HepG2 (cell line): ENCODE measurements around the gene RINL. TPM values are rescaled to one million over a fixed set of nuclear protein-coding genes. Genes with fewer than 3 reads are reported as not detected.
A peak's percentile ranks its signal among the peaks of the same experiment; 100 is the strongest.

Experiments
- EP300 ChIP-seq, 3 experiments: sonication (generic) in 1 of 3; formaldehyde crosslinking in 1 of 3; IDR thresholded peaks; 2 replicates each; pipeline versions ENCODE4 v1.5.1 to v1.6.1; 2011 to 2020; ENCODE audit warnings: low read depth in 2 of 3, low read length in 2 of 3, borderline replicate concordance in 1 of 3, improper control_type of control experiment in 1 of 3, mild to moderate bottlenecking in 1 of 3, missing genetic modification reagents in 1 of 3, moderate library complexity in 1 of 3
- FOXK2 ChIP-seq: fragments of 450-650 bp; IDR thresholded peaks from 2 replicates; pipeline ENCODE4 v1.6.1; 2016
- PITX1 ChIP-seq: sonication (generic); formaldehyde crosslinking; IDR thresholded peaks from 2 replicates; pipeline ENCODE4 v1.5.1; 2020; ENCODE audit warnings: mild to moderate bottlenecking, missing genetic modification reagents
- SATB2 ChIP-seq: sonication (generic); formaldehyde crosslinking; IDR thresholded peaks from 2 replicates; pipeline ENCODE4 v1.5.0; 2020; ENCODE audit warnings: missing genetic modification reagents
- XBP1 ChIP-seq: sonication (generic); formaldehyde crosslinking; IDR thresholded peaks from 2 replicates; pipeline ENCODE4 v1.5.0; 2020; ENCODE audit warnings: missing genetic modification reagents
- ZNF367 ChIP-seq: sonication (generic); formaldehyde crosslinking; IDR thresholded peaks from 2 replicates; pipeline ENCODE4 v1.4.0; 2020; ENCODE audit warnings: missing genetic modification reagents, borderline replicate concordance
- ZNF775 ChIP-seq: sonication (generic); formaldehyde crosslinking; IDR thresholded peaks from 2 replicates; pipeline ENCODE4 v1.4.0; 2020; ENCODE audit warnings: missing genetic modification reagents, mild to moderate bottlenecking, moderate library complexity, borderline replicate concordance
- ZSCAN25 ChIP-seq: sonication (generic); formaldehyde crosslinking; IDR thresholded peaks from 2 replicates; pipeline ENCODE4 v1.8.0; 2022; ENCODE audit warnings: mild to moderate bottlenecking, missing genetic modification reagents
- polyA plus RNA-seq, 8 experiments: library from polyadenylated mRNA; depleted of rRNA in 3 of 8; stranded (reverse) in 7 of 8; unstranded in 1 of 8; fragments of >200 nt; fragmentation: Illumina TruSeq in 4 of 8; extraction: Trizol in 4 of 8; gene quantifications; 2 replicates each; pipeline versions ENCODE4 v1.2.1 to v1.2.3, GENCODE V29; 2011 to 2016; ENCODE audit warnings: low read depth in 4 of 8, missing spikeins in 1 of 8, mixed read lengths in 1 of 8; ENCODE audit not compliant: insufficient read depth in 1 of 8
- total RNA-seq, 5 experiments: library from RNA; depleted of rRNA; stranded (reverse); fragments of >200 nt; fragmentation: Illumina TruSeq; extraction: Trizol; gene quantifications; 2 replicates each; pipeline ENCODE4 v1.2.3, GENCODE V29; 2016; ENCODE audit warnings: low read depth in 1 of 5
- TF ChIP-seq, protein P1 (sequence below): sonication (generic); formaldehyde crosslinking; IDR thresholded peaks from 2 replicates; pipeline ENCODE4 v1.4.0; 2020; ENCODE audit warnings: missing genetic modification reagents
- TF ChIP-seq, protein P2 (sequence below): sonication (generic); formaldehyde crosslinking; IDR thresholded peaks from 2 replicates; pipeline ENCODE4 v1.8.0; 2022; ENCODE audit warnings: mild to moderate bottlenecking, missing genetic modification reagents, moderate library complexity
- TF ChIP-seq, protein P3 (sequence below): IDR thresholded peaks from 2 replicates; pipeline ENCODE4 v1.6.1; 2012; ENCODE audit warnings: low read length, improper control_type of control experiment
- TF ChIP-seq, protein P4 (sequence below): IDR thresholded peaks from 2 replicates; pipeline ENCODE4 v1.6.1; 2016; ENCODE audit warnings: missing compliant biosample characterization, missing genetic modification reagents, borderline replicate concordance
- TF ChIP-seq, protein P5 (sequence below): sonication (generic); formaldehyde crosslinking; IDR thresholded peaks from 2 replicates; pipeline ENCODE4 v1.8.0; 2022; ENCODE audit warnings: missing genetic modification reagents, mild to moderate bottlenecking, borderline replicate concordance
- TF ChIP-seq, protein P6 (sequence below): sonication (generic); formaldehyde crosslinking; IDR thresholded peaks from 2 replicates; pipeline ENCODE4 v1.9.0; 2021; ENCODE audit warnings: missing genetic modification reagents, borderline replicate concordance
- TF ChIP-seq, protein P7 (sequence below): sonication (generic); formaldehyde crosslinking; IDR thresholded peaks from 2 replicates; pipeline ENCODE4 v1.5.1; 2020; ENCODE audit warnings: missing genetic modification reagents, mild to moderate bottlenecking, borderline replicate concordance

Gene RINL
- total and polyA plus RNA-seq, 2 of the 13 experiments (the other 11 are each of a cell fraction or from before 2014, with no cell fraction given): 11.4 to 18.0 TPM

DNA sequence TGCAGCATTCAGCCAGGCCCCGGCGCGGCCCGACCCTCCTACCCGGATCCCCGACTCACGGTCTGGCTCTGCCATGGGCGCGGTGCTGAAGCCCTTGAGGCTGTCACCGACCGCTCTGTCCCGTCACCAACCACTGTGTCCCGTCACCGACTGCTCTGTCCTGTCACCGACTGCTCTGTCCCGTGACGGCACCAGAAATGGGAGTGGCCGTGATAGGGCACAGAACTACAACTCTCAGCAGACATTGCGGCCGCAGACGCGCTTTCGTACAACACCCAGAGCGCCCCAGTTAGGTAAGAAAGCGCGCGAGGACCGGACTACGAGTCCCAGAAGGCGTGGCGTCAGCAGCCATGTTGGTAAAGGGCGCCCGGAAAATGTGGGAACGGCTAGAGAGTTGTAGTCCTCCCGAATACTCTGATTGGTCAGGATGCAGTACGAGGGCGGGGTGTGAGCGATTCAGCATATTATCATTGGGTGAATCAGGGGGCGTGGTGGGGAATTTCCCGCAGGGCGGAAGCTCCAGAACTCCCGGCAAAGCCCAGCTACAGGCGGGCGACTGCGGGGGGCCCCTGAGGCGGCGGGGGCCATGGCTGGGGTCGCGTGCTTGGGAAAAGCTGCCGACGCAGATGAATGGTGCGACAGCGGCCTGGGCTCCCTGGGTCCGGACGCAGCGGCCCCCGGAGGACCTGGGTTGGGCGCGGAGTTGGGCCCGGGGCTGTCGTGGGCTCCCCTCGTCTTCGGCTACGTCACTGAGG is 21.5 kb upstream of the RINL start, which contains the start of the genes NFKBIB and SIRT2 (continued):
- TF ChIP-seq, protein P1, sequence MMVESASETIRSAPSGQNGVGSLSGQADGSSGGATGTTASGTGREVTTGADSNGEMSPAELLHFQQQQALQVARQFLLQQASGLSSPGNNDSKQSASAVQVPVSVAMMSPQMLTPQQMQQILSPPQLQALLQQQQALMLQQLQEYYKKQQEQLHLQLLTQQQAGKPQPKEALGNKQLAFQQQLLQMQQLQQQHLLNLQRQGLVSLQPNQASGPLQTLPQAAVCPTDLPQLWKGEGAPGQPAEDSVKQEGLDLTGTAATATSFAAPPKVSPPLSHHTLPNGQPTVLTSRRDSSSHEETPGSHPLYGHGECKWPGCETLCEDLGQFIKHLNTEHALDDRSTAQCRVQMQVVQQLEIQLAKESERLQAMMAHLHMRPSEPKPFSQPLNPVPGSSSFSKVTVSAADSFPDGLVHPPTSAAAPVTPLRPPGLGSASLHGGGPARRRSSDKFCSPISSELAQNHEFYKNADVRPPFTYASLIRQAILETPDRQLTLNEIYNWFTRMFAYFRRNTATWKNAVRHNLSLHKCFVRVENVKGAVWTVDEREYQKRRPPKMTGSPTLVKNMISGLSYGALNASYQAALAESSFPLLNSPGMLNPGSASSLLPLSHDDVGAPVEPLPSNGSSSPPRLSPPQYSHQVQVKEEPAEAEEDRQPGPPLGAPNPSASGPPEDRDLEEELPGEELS (CRISPR knock-in tag): no peak; the same call in 1 of the 2 replicates
- TF ChIP-seq, protein P2, sequence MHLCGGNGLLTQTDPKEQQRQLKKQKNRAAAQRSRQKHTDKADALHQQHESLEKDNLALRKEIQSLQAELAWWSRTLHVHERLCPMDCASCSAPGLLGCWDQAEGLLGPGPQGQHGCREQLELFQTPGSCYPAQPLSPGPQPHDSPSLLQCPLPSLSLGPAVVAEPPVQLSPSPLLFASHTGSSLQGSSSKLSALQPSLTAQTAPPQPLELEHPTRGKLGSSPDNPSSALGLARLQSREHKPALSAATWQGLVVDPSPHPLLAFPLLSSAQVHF (CRISPR knock-in tag): peak; percentile 58; the same call in 1 of the 2 replicates
- TF ChIP-seq ZNF367 (CRISPR knock-in tag) (0 out of 2 replicates have a peak, but pooled peaks have one; percentile 20), ZNF775 (CRISPR knock-in tag) (no peak), SATB2 (CRISPR knock-in tag) (no peak), EP300 (IDR thresholded peaks at IDR 0.05; ENCODE audit: low read depth in 2 of 2, low read length in 2 of 2) (peak in 1 of 2 experiments; percentile 4; a peak in 1 of 4 replicates), EP300 (CRISPR knock-in tag; IDR thresholded peaks at IDR 0.05; ENCODE audit: borderline replicate concordance) (0 out of 2 replicates have a peak, but pooled peaks have one; percentile 21), PITX1 (CRISPR knock-in tag) (no peak), ZSCAN25 (CRISPR knock-in tag) (no peak), FOXK2 (peak; percentile 30; the same call in 1 of the 2 replicates), XBP1 (CRISPR knock-in tag) (no peak)
- TF ChIP-seq, protein P3, sequence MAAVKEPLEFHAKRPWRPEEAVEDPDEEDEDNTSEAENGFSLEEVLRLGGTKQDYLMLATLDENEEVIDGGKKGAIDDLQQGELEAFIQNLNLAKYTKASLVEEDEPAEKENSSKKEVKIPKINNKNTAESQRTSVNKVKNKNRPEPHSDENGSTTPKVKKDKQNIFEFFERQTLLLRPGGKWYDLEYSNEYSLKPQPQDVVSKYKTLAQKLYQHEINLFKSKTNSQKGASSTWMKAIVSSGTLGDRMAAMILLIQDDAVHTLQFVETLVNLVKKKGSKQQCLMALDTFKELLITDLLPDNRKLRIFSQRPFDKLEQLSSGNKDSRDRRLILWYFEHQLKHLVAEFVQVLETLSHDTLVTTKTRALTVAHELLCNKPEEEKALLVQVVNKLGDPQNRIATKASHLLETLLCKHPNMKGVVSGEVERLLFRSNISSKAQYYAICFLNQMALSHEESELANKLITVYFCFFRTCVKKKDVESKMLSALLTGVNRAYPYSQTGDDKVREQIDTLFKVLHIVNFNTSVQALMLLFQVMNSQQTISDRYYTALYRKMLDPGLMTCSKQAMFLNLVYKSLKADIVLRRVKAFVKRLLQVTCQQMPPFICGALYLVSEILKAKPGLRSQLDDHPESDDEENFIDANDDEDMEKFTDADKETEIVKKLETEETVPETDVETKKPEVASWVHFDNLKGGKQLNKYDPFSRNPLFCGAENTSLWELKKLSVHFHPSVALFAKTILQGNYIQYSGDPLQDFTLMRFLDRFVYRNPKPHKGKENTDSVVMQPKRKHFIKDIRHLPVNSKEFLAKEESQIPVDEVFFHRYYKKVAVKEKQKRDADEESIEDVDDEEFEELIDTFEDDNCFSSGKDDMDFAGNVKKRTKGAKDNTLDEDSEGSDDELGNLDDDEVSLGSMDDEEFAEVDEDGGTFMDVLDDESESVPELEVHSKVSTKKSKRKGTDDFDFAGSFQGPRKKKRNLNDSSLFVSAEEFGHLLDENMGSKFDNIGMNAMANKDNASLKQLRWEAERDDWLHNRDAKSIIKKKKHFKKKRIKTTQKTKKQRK: no peak
- TF ChIP-seq, protein P4, sequence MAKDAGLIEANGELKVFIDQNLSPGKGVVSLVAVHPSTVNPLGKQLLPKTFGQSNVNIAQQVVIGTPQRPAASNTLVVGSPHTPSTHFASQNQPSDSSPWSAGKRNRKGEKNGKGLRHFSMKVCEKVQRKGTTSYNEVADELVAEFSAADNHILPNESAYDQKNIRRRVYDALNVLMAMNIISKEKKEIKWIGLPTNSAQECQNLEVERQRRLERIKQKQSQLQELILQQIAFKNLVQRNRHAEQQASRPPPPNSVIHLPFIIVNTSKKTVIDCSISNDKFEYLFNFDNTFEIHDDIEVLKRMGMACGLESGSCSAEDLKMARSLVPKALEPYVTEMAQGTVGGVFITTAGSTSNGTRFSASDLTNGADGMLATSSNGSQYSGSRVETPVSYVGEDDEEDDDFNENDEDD (CRISPR knock-in tag): peak; percentile 79; the same call in 1 of the 2 replicates
- TF ChIP-seq, protein P5, sequence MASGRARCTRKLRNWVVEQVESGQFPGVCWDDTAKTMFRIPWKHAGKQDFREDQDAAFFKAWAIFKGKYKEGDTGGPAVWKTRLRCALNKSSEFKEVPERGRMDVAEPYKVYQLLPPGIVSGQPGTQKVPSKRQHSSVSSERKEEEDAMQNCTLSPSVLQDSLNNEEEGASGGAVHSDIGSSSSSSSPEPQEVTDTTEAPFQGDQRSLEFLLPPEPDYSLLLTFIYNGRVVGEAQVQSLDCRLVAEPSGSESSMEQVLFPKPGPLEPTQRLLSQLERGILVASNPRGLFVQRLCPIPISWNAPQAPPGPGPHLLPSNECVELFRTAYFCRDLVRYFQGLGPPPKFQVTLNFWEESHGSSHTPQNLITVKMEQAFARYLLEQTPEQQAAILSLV (CRISPR knock-in tag): no peak; the same call in 1 of the 2 replicates
- TF ChIP-seq, protein P6, sequence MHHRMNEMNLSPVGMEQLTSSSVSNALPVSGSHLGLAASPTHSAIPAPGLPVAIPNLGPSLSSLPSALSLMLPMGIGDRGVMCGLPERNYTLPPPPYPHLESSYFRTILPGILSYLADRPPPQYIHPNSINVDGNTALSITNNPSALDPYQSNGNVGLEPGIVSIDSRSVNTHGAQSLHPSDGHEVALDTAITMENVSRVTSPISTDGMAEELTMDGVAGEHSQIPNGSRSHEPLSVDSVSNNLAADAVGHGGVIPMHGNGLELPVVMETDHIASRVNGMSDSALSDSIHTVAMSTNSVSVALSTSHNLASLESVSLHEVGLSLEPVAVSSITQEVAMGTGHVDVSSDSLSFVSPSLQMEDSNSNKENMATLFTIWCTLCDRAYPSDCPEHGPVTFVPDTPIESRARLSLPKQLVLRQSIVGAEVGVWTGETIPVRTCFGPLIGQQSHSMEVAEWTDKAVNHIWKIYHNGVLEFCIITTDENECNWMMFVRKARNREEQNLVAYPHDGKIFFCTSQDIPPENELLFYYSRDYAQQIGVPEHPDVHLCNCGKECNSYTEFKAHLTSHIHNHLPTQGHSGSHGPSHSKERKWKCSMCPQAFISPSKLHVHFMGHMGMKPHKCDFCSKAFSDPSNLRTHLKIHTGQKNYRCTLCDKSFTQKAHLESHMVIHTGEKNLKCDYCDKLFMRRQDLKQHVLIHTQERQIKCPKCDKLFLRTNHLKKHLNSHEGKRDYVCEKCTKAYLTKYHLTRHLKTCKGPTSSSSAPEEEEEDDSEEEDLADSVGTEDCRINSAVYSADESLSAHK (CRISPR knock-in tag): no peak
- TF ChIP-seq, protein P7, sequence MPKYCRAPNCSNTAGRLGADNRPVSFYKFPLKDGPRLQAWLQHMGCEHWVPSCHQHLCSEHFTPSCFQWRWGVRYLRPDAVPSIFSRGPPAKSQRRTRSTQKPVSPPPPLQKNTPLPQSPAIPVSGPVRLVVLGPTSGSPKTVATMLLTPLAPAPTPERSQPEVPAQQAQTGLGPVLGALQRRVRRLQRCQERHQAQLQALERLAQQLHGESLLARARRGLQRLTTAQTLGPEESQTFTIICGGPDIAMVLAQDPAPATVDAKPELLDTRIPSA (CRISPR knock-in tag): no peak
